SKM-1 (cell line): ENCODE data around the gene CBX4.

ENCODE experiments used
- DNase-seq: peaks from one replicate; lab custom pipeline; 2025; ENCODE audit not compliant: unreplicated experiment; lab: John Stamatoyannopoulos, UW

CBX4 gene

DNA sequence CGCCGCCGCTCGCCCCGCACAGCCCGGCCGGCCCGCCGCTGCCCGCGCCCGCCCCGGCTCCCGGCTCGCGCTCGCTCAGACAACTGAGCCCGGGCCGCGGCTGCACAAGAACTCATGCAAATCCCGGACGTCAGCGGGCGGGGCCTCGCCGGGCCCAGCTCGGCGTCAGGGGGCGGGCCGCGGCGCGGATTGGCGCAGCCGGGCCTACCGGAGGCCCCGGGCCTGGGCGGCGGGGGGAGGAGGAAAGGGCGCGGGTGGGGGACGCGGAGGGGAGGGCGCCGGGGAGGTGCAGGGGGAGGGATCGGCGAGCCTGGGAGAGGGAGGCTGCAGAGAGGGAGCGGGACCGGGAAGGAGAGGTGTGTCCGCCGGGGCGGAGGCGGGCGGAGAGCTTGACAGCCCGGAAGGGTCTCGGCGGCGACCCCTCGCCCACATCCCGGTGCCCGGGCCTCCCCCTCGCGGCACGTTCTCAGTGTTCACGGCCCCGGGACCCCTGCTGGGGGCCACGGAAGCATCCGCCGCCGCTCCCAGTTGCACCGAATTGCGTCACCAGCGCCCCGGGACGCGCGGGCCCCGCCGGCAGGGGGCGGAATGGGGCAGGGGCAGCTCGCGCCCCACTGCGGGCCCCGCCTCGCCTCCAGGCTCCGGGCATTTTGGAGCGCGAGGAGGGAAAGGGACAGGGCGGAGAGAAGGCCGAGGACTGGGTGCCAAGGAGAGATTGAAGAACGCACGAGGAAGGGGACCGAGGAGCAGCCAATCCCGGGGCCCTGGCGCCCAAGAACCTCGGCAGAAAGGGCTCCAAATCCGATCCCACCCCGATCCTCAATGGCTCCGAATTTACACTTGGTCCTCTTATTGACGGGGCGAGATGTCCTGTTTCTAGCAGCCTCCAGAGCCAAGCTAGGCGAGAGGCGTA, at the start of gene CBX4:
TSS of gene CBX4 (minus strand) at position 85 of the 913 bp plus-strand sequence. CDS start 189 bp downstream, outside the sequence.
- DNase-seq, result peak; percentile 60

DNA sequence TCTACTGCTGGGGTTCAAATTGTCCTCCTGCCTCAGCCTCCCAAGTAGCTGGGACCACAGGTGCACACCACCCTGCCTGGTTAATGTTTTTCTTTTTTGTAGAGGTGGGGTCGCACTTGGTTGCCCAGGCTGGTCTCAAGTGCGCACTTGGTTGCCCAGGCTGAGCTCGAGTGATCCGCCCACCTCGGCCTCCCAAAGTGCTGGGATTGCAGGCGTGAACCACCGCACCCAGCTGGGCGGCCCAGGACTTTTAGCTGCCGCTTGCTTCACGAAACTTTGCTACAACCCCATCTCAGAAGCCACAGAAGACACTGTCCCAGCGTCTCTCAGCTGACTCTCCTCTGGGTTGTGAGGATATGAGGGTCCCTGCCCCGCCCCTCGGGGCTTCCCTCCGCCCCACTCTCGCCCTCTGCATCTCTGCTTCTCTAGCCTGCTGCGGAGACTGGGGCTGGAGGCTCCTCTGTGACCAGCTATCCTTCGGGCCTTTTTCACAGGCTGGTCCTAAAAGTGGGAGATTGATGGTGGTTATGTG, 48.8 kb upstream of the CBX4 start:
- DNase-seq, result no peak

DNA sequence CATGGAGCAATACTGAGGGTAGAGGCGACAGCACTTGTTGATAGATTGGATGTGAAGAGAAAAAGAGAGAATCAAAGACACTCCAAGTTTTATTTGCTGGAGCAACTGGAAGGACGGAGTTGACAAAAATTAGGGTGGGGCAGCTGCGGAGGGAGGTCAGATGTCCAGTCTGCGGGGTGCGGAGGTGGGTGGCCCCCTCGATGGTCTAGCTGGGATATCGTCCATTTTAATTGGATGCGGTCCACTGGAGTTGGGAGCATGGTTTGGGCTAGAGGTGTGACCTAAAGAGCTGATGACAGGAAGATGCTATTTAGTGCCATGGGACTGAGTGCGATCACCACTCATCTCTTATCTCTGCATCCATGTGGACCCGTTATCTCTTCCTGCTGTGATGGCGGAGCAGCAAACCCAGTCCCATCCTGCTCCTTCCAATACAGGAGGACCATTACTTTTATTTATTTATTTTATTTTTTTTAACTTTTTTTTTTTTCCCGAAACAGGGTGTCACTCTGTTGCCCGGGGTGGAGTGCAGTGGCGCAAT, 48.3 kb upstream of the CBX4 start:
- no peak for DNase-seq

DNA sequence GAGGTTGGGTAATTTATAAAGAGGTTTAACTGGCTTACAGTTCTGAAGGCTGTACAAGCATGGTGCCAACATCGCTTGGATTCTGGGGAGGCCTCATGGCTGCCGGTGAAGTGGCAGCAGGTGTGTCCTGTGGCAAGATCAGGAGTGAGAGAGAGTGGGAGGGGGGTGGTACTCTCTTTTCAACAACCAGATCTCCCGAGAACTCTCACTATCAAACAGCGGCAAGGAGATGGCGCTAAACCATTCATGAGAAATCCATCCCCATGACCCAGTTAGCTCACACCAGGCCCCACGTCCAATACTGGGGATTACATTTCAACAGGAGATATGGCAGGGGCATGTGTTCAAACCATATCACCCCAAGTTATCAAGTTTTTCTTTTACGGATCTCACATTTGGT, 44.0 kb upstream of the CBX4 start:
- DNase-seq, result no peak

DNA sequence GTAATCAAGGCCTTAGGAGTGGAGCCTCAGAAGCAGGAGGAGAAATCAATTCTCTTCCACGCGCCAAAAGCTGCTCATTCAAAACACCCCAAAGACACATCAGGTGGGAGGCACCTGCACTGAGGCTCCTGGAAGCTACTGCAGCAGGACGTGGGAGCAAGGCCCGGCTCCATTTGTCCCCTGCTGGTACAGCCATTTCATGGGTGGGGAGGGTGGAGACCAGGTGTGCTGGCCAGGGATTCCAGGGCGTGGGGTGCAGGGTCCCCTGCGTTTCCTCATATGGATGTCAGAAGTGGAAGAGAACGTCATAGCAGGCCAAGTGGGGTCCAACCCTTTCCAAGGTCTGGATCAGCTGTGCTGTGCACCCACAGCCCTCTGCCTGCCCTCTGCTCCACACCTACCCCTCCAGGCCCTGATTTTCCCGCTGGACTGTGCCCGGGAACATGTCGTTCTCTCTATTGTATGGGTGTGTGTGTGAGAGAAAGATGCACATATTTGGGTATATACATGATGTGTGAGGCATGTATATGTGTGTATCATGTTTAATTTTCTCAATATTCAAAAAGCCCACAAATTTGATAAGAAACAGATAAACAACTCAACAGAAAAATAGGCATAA, 39.2 kb upstream of the CBX4 start:
- no peak for DNase-seq

DNA sequence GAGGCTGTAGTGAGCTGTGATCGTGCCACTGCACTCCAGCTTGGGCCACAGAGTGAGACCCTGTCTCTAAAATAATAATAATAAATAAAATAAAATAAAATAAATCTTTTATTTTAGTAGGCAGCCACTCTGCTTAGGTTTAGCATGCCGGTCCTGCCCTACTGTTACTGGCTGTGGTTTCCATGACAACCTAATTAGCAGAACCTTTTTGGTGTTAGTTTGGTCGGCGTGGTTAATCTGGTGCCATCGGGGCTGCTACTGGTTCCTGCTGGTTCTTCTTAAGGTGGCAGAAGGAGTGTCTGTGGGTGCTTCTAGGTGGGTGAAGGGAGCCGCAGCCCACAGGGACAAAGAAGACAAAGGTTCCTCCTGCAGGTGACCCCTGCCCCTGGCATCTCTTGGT, 37.8 kb upstream of the CBX4 start:
- DNase-seq, result no peak

DNA sequence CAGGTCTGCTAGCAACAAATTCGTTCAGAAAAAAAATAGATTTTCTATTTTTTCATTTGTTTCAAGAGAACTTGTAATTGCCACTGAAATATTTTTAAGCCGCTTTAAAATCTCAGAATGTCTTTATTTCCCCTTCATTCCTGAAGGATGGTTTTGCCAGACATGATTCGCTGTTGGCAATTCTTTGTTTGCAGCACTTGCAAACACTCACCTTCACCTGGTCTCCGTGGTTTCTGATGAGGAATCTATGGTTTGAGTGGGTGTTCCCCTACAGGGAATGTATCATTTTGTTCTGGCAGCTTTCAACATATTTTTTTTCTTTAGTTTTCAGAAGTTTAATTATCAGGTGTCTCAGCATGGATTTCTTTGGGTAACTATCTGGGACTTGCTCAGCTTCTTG, 36.3 kb upstream of the CBX4 start:
- no peak for DNase-seq

DNA sequence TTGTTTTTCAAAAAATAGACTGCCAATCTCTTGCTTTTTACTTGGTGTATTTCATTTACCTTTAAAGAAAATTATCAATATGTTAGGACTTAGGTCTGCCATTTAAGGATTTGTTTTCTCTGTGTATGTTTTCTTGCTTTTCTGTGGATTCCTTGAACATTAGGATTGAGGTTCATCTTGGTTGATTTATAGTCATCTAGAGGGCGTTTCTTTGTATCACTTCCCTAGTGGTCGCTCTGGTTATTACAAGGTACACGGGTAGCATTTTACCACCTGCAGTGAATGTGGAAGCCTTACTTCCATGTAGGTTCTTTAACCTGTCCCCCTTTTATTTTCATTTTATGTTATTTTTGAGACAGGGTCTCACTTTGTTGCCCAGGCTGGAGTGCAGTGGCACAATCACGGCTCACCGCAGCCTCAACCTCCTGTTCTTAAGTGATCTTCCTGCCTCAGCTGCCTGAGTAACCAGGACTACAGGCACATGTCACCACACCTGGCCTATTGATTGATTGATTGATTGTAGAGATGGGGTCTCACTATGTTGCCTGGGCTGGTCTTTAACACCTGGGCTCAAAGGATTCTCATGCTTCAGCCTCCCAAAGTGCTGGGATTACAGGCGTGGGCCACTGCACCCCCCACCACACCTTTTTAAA, 35.2 kb upstream of the CBX4 start:
- DNase-seq, result peak; percentile 7

DNA sequence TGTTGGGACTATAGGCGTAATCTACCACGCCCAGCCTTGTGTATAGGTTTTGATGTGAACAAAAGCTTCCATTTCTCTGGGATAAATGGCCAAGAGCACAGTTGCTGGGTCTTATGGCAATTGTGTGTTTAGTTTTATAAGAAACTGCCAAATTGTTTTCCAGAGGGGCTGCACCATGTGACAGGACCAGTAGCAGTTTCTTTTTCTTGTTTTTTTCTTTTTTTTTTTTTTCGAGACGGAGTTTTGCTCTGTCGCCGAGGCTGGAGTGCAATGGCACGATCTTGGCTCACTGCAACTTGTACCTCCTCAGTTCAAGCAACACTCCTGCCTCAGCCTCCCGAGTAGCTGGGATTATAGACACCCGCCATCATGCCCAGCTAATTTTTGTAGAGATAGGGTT, 34.3 kb upstream of the CBX4 start:
- DNase-seq, result no peak

DNA sequence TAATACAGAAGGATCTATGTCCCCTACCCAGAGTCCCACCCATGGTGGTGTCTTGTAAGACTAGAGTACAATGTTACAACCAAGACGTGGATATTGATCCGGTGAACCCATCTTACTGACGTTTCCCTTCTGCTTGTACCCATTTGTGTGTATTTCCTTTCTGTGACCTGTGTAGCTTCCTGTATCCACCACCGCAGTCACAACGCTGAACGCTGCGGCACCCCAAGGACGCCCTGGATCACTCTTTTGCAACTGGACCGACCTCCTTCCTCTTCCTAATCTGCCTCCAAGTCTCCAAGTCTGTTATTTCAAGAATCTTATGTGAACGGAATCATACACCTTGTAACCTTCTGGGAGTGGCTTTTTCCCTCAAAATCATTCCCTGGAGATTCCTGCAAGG, 33.5 kb upstream of the CBX4 start:
- no peak for DNase-seq

DNA sequence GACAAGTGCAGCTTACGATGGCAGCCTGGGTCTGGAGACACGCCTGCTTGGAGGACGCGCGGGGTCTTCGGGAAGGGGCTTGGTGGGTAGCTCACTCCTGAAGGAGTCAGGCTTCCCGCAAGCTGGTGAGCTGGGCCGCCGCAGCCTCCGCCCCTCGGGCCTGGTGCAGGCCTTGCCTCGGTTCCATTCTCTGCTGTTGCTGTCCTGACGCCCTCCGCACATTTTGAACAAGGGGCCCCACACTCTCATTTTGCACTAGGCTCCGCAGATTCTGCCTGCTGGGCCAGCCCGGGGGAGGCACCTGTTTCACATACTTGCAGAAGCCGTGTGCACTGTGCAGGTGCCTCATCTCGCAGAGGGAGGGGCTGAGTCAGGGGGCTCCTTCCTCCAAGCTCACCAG, 31.9 kb upstream of the CBX4 start:
- no peak for DNase-seq

DNA sequence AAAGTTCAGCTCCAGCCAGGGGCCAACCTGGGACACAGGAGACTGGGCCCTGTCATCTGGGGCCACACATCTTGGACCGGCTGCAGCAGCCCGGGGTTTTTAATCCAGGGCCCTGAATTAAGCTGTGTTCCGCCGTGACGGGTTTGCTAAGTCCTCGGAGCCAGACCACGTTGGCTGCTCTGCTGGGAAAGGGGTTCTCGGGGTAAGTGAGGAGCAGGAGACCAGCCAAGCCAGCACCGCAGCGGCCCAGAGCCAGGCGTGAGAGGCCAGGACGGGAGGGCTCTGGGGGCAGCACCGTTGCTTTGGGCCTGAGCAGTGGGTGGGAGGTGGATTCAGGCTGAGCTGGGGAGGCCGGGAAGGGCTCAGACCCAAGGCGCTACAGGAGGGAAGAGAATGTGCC, 31.3 kb upstream of the CBX4 start:
- DNase-seq, result no peak

DNA sequence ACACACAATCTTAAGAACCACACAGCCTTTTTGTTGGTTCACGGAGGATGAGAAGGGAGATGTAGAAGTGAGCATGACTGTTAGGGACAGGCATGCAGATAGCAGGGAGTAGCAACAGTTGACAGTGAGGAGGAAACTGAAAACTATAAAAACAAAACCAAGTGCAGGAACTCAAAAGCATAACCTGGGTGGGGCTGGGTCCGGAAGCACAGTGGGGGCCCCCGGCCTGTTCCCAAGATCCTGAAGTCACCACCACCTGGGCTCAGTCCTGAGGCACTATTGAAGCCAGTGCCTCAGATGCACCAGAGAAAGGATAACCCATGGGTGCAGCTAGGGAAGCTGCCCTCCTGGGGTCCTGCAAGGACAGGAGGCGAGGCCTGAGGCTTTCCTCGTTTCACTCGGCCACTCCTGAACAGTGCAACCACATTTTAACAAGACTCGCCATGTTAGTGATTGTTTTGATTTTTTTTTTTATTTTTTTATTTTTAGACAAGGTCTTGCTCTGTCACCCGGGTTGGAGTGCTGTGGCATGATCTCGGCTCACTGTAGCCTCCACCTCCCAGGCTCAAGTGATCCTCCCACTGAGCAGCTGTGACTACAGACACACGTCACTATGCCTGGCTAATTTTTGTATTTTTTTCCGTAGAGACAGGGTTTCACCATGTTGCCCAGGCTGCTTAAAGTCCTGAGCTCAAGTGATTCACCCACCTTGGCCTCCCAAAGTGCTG, 27.7 kb upstream of the CBX4 start:
- no peak for DNase-seq

DNA sequence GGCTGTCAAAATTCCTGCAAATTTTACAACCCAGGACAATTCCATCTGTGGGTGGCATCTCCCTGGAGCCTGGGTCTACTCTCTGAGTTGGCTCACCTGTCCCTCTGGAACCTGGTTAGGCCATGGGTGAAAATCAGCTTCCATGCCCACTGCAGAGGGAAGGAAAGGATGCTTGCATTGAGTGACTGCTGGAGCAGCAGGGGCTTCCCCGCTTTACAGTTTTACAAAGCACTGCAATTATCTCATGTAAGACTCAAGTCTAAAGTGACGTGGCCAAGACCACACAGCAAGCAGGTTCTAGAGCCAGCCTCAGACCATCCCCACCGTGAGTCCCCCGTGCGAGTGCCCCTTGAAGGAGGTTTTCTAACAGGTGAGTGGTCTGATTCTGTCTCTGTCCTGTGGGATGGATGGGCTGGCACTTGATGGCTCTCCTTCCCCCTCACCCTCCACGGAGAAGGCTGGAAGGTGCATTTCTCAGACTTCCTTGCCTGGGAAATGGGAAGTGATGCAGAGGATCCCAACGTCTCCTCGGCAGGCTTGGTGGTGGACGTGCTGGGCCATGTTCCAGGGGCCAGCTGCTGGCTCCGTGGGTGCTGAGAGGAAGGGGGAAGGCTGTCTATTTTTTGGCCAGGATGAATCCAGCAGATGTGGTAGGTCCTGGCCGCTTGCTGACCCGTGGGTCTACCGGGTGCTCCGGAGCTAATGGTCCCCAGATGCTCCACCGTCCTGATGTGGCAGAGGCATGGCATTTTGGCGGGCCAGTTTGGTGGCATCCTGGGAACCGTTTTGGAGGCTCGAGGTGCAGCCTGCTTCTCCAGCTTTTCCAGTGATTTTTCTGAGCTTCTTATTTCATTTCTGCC, 26.3 kb upstream of the CBX4 start:
- no peak for DNase-seq

DNA sequence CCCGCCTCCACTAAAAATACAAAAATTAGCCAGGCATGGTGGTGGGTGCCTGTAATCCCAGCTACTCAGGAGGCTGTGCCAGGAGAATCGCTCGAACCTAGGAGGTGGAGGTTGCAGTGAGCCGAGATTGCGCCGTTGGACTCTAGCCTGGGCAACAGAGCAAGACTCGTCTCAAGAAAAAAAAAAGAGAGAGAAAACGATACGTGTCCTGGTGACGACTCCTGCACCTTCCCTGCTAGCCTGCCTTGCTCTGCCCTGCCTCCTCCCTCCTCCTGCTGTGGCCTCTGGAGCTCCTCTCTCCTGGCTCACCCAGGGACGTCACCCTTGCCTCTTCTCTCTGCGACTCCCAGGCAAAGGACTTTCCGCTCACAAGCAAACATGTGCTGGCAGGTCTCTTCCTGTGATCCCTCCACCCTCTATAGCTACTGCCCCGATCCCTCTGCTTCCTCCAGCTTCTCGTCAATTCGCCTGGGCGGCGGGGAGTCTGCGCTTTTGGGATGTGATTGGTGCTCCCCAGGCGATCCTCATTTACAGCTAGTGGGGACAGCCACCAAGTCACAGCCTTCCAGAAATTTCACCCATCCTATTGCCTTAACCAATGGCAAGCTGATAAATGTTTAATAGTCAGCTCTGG, 25.5 kb upstream of the CBX4 start:
- no peak for DNase-seq

DNA sequence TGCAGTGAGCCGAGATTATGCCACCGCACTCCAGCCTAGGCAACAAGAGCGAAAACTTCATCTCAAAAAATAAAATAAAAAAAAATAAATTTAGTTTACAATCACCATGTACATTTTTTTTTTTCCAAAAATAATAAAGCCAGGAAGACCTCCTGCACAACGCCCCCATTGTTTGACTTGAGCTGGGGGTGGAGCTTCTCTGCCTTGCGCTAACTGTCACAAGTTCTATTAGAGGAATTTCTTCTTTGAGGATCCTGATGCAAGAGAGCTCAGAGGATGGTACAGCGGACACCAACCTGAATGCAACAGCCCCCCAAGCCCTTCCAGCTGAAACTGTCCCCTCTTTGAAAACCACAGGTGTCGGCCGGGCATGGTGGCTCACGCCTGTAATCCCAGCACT, 24.9 kb upstream of the CBX4 start:
- no peak for DNase-seq

DNA sequence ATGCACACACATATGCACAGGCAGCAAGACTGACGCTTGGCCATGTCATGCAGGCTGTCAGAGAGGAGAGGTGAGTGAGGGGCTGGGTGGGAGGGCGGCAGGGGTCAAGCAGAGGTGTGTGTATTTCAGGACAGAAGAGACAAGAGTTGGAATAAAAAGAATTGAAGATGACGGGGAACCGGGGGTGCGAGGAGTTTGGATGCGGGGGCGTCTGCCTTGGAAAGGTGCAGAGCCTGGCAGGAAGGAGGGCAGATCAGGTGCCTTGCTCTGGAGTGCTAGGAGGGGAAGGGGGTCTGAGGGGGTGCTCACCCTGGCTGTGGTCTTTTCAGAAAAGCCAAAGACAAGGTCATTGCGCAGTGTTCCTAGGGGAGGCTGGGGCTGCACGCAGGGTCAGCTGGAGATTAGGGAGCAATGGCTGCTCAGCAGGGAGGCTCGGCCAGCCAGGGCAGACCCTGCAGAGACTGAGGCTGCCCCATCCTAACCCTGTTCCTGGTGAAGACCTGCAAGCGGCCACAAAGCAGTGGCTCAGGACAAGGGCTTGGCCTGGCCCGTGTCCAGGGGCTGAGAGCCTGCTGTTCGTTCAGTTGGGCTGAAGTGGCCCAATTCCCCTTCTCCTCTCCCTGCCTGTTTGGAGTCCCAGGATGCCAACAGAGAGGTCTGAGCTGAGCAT, 23.7 kb upstream of the CBX4 start:
- no peak for DNase-seq

DNA sequence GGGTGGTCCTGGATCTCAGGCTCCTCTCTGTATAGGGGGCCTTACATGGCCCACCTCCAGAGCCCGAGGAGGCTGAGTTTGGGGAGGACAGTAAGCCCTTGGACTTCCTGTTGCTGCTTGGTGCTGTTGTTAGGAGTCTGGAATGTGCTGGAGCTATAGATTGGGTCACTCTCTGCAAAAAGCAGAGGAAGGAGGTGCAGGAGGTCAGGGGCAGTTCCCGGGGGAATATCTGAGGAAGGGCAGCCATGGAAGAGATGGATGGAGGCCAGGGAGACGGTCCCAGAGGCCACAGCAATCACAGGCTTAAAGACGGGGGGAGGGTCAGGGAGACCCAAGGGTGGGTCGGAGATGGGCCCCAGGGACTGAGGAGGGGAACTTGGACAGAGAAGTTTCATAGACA, 23.0 kb upstream of the CBX4 start:
- no peak for DNase-seq
